Mesenchymal stem cell (in vitro differentiated cells and primary cell): ENCODE results near the gene ZNF468.
"Not testable (repeated sequence)": the region's sequence is repeated elsewhere in the genome, so short reads cannot be mapped to it uniquely, and the experiment has no call there.

Source experiments
- DNase-seq: peaks from one replicate; pipeline ENCODE4 v3.0.0-alpha.2; 2013
- H2AFZ ChIP-seq: one replicate; pipeline ENCODE4 v1.6.1; 2013; ENCODE audit warnings: low read depth, mild to moderate bottlenecking, control low read depth, inconsistent platforms, low read length, moderate library complexity
- H2AK5ac ChIP-seq: 2 replicates; pipeline ENCODE4 v1.6.1; 2013; ENCODE audit warnings: low read length, moderate library complexity, mild to moderate bottlenecking, inconsistent platforms; ENCODE audit not compliant: severe bottlenecking
- H2BK120ac ChIP-seq: one replicate; pipeline ENCODE4 v1.6.1; 2013; ENCODE audit warnings: low read depth, mild to moderate bottlenecking, inconsistent platforms, low read length, moderate library complexity
- H2BK12ac ChIP-seq, 2 experiments: one replicate each; pipeline ENCODE4 v1.6.1; 2013; ENCODE audit warnings: inconsistent platforms in 2 of 2, low read length in 2 of 2, mild to moderate bottlenecking in 2 of 2, moderate library complexity in 2 of 2, control low read depth in 1 of 2
- H2BK15ac ChIP-seq: one replicate; pipeline ENCODE4 v1.6.1; 2013; ENCODE audit warnings: mild to moderate bottlenecking, low read depth, inconsistent platforms; ENCODE audit not compliant: poor library complexity, severe bottlenecking
- H2BK5ac ChIP-seq: 2 replicates; pipeline ENCODE4 v1.6.1; 2013; ENCODE audit warnings: low read depth, mild to moderate bottlenecking, low read length, control low read depth, inconsistent platforms; ENCODE audit not compliant: poor library complexity, severe bottlenecking
- H3K14ac ChIP-seq, 2 experiments: one replicate each; pipeline ENCODE4 v1.6.1; 2013; ENCODE audit warnings: inconsistent platforms in 2 of 2, low read length in 2 of 2, control low read depth in 1 of 2, mild to moderate bottlenecking in 1 of 2, moderate library complexity in 1 of 2
- H3K18ac ChIP-seq, 2 experiments: one replicate each; pipeline ENCODE4 v1.6.1; 2013; ENCODE audit warnings: inconsistent platforms in 2 of 2, low read length in 2 of 2, control low read depth in 1 of 2, low read depth in 1 of 2, mild to moderate bottlenecking in 1 of 2
- H3K23ac ChIP-seq, 2 experiments: one replicate each; pipeline ENCODE4 v1.6.1; 2013; ENCODE audit warnings: inconsistent platforms in 2 of 2, low read length in 2 of 2, mild to moderate bottlenecking in 2 of 2, moderate library complexity in 2 of 2, control low read depth in 1 of 2
- H3K27ac ChIP-seq: 2 replicates; pipeline ENCODE4 v1.5.1; 2013; ENCODE audit warnings: mild to moderate bottlenecking, moderate library complexity, low read length, control low read depth, inconsistent platforms; ENCODE audit not compliant: poor library complexity, severe bottlenecking
- H3K27me3 ChIP-seq, 2 experiments: 2 replicates each; pipeline versions ENCODE4 v1.6.1 to v1.7.0; 2013; ENCODE audit warnings: low read length in 2 of 2, mild to moderate bottlenecking in 2 of 2, moderate library complexity in 2 of 2, control low read depth in 1 of 2, inconsistent platforms in 1 of 2; ENCODE audit not compliant: control insufficient read depth in 1 of 2, insufficient read depth in 1 of 2
- H3K36me3 ChIP-seq, 2 experiments: 2 replicates each; pipeline versions ENCODE4 v1.6.1 to v1.7.0; 2013; ENCODE audit warnings: low read length in 2 of 2, control low read depth in 1 of 2, inconsistent platforms in 1 of 2, low read depth in 1 of 2, mild to moderate bottlenecking in 1 of 2; ENCODE audit not compliant: insufficient read depth in 2 of 2, control insufficient read depth in 1 of 2
- H3K4ac ChIP-seq, 2 experiments: one replicate each; pipeline ENCODE4 v1.6.1; 2013; ENCODE audit warnings: inconsistent platforms in 2 of 2, low read length in 2 of 2, mild to moderate bottlenecking in 2 of 2, moderate library complexity in 2 of 2, control low read depth in 1 of 2, low read depth in 1 of 2
- H3K4me1 ChIP-seq: 2 replicates; pipeline ENCODE4 v1.6.1; 2013; ENCODE audit warnings: low read depth, low read length, control low read depth; ENCODE audit not compliant: control insufficient read depth, insufficient read depth
- H3K4me2 ChIP-seq: 2 replicates; pipeline ENCODE4 v1.6.1; 2013; ENCODE audit warnings: low read length, mild to moderate bottlenecking, inconsistent platforms; ENCODE audit not compliant: poor library complexity, severe bottlenecking
- H3K4me3 ChIP-seq, 2 experiments: 2 replicates each; pipeline versions ENCODE4 v1.5.1 to v1.7.0; 2013; ENCODE audit warnings: low read length in 2 of 2, mild to moderate bottlenecking in 2 of 2, control low read depth in 1 of 2, low read depth in 1 of 2; ENCODE audit not compliant: insufficient read depth in 1 of 2
- H3K79me1 ChIP-seq: replicated peaks from 2 replicates; pipeline ENCODE4 v1.6.1; 2013; ENCODE audit warnings: mild to moderate bottlenecking, control low read depth, low read length, inconsistent platforms; ENCODE audit not compliant: poor library complexity, severe bottlenecking
- H3K9ac ChIP-seq: 2 replicates; pipeline ENCODE4 v1.7.0; 2013; ENCODE audit warnings: mild to moderate bottlenecking, low read length, moderate library complexity
- H3K9me3 ChIP-seq: 2 replicates; pipeline ENCODE4 v1.7.0; 2013; ENCODE audit warnings: mild to moderate bottlenecking, low read length; ENCODE audit not compliant: control insufficient read depth
- H4K8ac ChIP-seq: one replicate; pipeline ENCODE4 v1.6.1; 2013; ENCODE audit warnings: inconsistent platforms, mild to moderate bottlenecking, low read length, moderate library complexity
- H4K91ac ChIP-seq: one replicate; pipeline ENCODE4 v1.6.1; 2013; ENCODE audit warnings: mild to moderate bottlenecking, low read length, inconsistent platforms
- WGBS: methylation state at CpG from one replicate; pipeline ENCODE4 v1.1.7; 2013; ENCODE audit warnings: mixed read lengths; 5-methylcytosine and 5-hydroxymethylcytosine counted together

The ZNF468 gene

DNA sequence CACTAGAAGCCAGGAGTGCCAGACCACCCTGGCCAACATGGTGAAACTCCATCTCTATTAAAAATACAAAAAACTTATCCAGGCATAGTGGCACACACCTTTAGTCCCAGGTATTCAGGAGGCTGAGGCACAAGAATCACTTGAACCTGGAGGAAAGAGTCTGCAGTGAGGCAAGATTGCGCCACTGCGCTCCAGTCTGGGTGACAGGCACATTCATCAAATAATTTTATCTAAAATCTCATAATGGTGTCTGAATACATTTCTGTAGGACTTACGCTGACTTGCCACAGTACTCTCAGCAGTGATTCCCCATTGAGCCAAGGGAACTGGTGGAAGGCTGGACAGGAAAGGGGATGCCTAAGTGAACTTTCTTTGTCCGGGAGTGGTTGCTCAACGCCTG is 31.7 kb downstream of the ZNF468 start:
- no peak for DNase-seq
- no peak overlapping the region for H3K9ac ChIP-seq
- no peak overlapping the region for H2BK120ac ChIP-seq
- peaks cover 11% of the 10 kb centered on the region for H3K9me3 ChIP-seq
- H3K27ac ChIP-seq, result no peak overlapping the region
- no peak overlapping the region for H2AFZ ChIP-seq
- no peak overlapping the region for H3K23ac ChIP-seq
- no peaks in the 10 kb centered on the region for H3K4me1 ChIP-seq
- no peak overlapping the region for H2BK5ac ChIP-seq
- H3K18ac ChIP-seq, result no peak overlapping the region
- no peaks in the 10 kb centered on the region for H3K36me3 ChIP-seq
- no peak overlapping the region for H3K4me3 ChIP-seq
- H3K27me3 ChIP-seq, result no peaks in the 10 kb centered on the region
- no peak overlapping the region for H3K14ac ChIP-seq
- no peak overlapping the region for H4K8ac ChIP-seq
- H3K4ac ChIP-seq, result no peak overlapping the region
- H4K91ac ChIP-seq, result no peak overlapping the region
- H2AK5ac ChIP-seq, result no peak overlapping the region
- no peaks in the 10 kb centered on the region for H3K79me1 ChIP-seq
- H3K4me2 ChIP-seq, result no peak overlapping the region
- H2BK15ac ChIP-seq, result no peak overlapping the region
- 86% methylated on average over 3 of the region's 5 CpGs for WGBS
- no peak overlapping the region for H2BK12ac ChIP-seq

DNA sequence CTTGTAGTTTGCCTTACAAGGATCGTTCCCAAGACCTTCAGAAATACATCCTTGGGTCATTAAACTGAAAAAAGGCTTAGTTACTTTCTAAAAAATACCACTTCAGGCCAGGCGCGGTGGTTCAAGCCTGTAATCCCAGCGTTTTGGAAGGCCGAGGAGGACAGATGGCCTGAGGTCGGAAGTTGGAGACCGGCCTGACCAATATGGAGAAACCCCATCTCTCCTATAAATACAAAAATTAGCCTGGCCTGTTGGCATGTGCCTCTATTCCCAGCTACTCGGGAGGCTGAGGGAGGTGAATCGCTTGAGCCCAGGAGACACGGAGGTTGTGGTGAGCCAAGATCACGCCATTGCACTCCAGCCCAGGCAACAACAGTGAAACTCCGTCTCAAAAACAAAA is 33.7 kb downstream of the ZNF468 start:
- H3K4me2 ChIP-seq, result no peak overlapping the region
- H2BK120ac ChIP-seq, result no peak overlapping the region
- no peak overlapping the region for H3K27ac ChIP-seq
- H4K8ac ChIP-seq, result no peak overlapping the region
- DNase-seq, result no peak
- H3K27me3 ChIP-seq, result no peaks in the 10 kb centered on the region
- no peak overlapping the region for H2BK15ac ChIP-seq
- H3K4me3 ChIP-seq, result no peak overlapping the region
- no peak overlapping the region for H3K9ac ChIP-seq
- no peak overlapping the region for H2BK12ac ChIP-seq
- peaks cover 11% of the 10 kb centered on the region for H3K9me3 ChIP-seq
- H3K14ac ChIP-seq, result no peak overlapping the region
- no peaks in the 10 kb centered on the region for H3K4me1 ChIP-seq
- no peak overlapping the region for H2AFZ ChIP-seq
- H3K36me3 ChIP-seq, result no peaks in the 10 kb centered on the region
- H3K18ac ChIP-seq, result no peak overlapping the region
- no peaks in the 10 kb centered on the region for H3K79me1 ChIP-seq
- no peak overlapping the region for H3K23ac ChIP-seq
- H4K91ac ChIP-seq, result no peak overlapping the region
- H2BK5ac ChIP-seq, result no peak overlapping the region
- H2AK5ac ChIP-seq, result no peak overlapping the region
- 94% methylated on average over 8 of the region's 12 CpGs for WGBS
- no peak overlapping the region for H3K4ac ChIP-seq

DNA sequence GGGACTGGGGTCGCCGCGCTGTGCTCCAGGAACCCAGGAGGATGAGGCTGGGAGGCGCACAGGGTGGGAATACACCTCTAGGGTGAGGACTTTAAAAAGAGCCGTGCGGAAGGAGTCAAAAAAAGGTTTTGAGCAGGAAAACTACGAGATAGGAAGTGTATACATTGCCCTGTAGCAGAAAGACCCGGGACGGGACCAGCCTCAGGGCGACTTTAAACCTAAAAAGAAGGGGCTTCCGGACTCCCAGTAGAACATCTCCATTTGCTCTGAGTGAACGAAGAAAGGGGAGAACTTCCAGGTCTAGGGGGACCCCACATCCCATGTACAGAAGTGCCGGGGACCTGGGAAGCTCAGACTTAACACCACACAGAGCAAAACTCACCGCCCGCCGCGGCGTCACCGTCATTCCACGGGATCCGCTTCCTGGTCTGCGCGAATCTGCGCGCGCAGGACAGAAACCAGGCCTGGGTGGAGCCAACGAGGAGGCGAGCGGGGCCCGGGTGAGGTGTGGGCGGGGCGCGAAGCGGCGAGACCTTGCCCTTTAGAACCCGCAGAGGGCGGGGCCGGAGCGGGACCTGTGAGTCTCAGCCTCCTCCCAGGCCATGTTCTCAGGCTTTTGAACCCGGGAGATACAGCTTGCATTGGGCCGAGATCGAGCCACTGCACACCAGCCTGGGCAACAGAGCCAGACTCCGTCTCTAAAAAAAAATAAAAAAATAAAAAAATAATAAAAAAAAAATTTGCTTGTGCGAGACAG is 36.0 kb downstream of the ZNF468 start, which contains the start of gene ZNF28:
Gene ZNF28, minus strand, starts transcription at position 430 of the 757 bp plus-strand sequence. CDS start 3,675 bp downstream, outside the sequence.
- not testable (repeated sequence) for H3K79me1 ChIP-seq, H3K4me1 ChIP-seq, H3K27ac ChIP-seq, H2BK5ac ChIP-seq, H4K8ac ChIP-seq, H2AFZ ChIP-seq, H2BK15ac ChIP-seq, H3K27me3 ChIP-seq, H2BK12ac ChIP-seq, H4K91ac ChIP-seq, H3K23ac ChIP-seq, H2AK5ac ChIP-seq, H3K9me3 ChIP-seq, H2BK120ac ChIP-seq, H3K18ac ChIP-seq, H3K14ac ChIP-seq
- Histone ChIP-seq H3K4me2 (peak within 1 kb of the TSS; percentile 62), H3K4me3 (peak within 1 kb of the TSS; percentile 54 to 83), H3K9ac (peak within 1 kb of the TSS; percentile 90), H3K4ac (peak within 1 kb of the TSS in 1 of 2 experiments; percentile 16), H3K36me3 (peaks cover 15 to 17% of the 10 kb centered on the region in 2 experiments)
- WGBS, result 0% methylated on average over 27 of the region's 44 CpGs
- DNase-seq, result peak; percentile 39

DNA sequence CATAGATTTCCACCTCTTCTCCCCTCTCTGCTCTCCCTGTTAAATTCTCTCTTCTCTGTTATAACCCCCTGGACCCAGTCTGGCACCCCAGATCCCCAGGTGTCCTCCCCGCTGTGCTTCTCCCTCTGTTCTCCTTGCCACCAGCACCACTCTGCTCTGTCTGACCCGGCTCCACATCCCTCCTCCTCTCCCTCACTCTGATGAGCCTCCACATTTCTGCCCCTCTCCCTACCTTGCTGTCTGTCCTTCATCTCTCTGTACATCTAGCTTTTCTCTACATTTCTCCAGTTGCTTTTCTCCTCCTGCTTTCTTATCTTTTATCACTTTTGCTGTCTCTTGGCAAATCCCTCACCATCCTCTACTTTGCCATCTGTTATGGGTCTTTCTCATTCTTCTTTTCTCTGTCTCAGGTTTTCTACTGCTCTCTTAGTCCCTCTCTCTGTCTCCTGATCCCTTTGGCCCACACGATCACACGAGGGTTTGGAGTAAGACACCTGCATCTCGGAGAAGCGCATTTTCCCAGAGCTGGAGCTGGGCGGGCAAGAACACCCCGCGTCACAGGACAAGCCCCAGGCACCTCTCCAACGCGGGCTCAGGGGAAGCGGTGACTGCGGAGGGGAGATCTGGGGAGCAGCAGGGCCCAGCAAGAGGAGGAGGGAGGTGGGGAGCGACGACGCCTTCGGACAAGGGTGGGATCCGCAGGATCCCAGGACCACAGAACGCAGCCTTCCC is 36.8 kb downstream of the ZNF468 start:
- not testable (repeated sequence) for H3K4ac ChIP-seq, H3K14ac ChIP-seq, H2BK120ac ChIP-seq, H2BK12ac ChIP-seq, H2AFZ ChIP-seq, H3K27me3 ChIP-seq, H3K79me1 ChIP-seq, H3K9me3 ChIP-seq, H4K91ac ChIP-seq, H3K23ac ChIP-seq, H3K27ac ChIP-seq, H4K8ac ChIP-seq, H2BK15ac ChIP-seq, H3K18ac ChIP-seq, H2AK5ac ChIP-seq, H2BK5ac ChIP-seq, H3K4me1 ChIP-seq
- Histone ChIP-seq H3K9ac (peak overlapping the region; percentile 90), H3K4me3 (peak overlapping the region; percentile 52 to 83), H3K36me3 (peaks cover 20 to 23% of the 10 kb centered on the region in 2 experiments), H3K4me2 (peak overlapping the region; percentile 62)
- DNase-seq, result peak; percentile 32
- WGBS, result 16% methylated on average over 17 of the region's 19 CpGs
